ENCODE results near the gene DDX39B. TPM values are rescaled to one million over a fixed set of nuclear protein-coding genes. Genes with fewer than 3 reads are reported as not detected.
A peak's percentile ranks its signal among the peaks of the same experiment; 100 is the strongest.

The DDX39B gene
- total RNA-seq, 1 experiment from 2014 or later = 813 TPM

DNA sequence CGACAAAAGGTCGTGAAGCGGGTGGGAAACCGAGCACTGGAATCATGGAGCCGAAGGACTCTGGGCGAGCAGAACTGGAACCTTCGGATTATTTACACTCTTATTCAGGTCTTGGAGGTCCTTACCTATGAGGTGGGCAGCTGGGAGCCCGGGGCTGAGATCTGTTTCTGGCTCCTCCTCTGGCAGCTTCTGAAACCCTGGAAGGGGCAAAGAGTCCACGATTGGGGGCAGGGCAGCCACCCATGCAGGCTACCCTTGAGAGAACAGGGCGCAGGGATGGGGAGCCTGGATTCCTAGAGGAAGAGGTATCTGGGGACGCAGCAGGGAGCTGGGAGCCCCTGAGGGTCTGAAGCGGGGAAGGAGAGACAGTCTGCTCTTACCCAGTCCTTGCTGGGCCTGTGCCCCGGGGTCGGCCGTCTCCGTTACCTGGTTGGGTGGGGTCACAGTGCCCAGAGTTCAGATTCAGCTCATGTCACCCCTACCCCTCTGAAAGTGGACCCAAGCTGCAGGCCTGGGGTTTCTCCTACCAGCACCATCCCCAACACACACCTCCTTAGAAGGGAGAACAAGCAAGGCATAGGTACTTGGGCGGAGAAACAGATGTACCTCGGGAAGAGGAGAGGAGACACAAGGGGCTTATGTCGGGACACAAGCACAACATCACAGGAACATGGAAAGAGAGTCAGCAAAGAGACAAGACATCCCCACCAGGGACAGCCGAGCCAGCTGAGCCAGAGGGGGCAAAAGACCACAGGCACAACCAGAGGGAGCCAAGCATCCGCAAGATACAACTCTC is 39.8 kb upstream of the DDX39B start:
- Mint-ChIP-seq H3K27ac (peak overlapping the region; percentile 9 to 93 (median 23); a peak in 5 of 7 replicates), H3K4me3 (peak overlapping the region; percentile 84 to 94), H3K4me1 (peaks cover 34 to 36% of the 10 kb centered on the region in 2 experiments), H3K27me3 (ENCODE audit: low read depth) (peaks cover 32% of the 10 kb centered on the region), H3K9me3 (no peaks in the 10 kb centered on the region; a peak in 1 of 5 replicates), H3K36me3 (ENCODE audit: insufficient read depth in 1 of 3, low read depth in 3 of 3) (no peaks in the 10 kb centered on the region)
- H2BK120ac ChIP-seq (ENCODE audit: low read depth, low read length, poor library complexity, severe bottlenecking) = no peak overlapping the region
- no peak overlapping the region for H2BK12ac ChIP-seq (ENCODE audit: insufficient read length, low read depth, low read length)
- peak overlapping the region; percentile 67 for H3K4me2 ChIP-seq (ENCODE audit: insufficient read depth, insufficient read length, low read length)
- TF ChIP-seq, protein P1, sequence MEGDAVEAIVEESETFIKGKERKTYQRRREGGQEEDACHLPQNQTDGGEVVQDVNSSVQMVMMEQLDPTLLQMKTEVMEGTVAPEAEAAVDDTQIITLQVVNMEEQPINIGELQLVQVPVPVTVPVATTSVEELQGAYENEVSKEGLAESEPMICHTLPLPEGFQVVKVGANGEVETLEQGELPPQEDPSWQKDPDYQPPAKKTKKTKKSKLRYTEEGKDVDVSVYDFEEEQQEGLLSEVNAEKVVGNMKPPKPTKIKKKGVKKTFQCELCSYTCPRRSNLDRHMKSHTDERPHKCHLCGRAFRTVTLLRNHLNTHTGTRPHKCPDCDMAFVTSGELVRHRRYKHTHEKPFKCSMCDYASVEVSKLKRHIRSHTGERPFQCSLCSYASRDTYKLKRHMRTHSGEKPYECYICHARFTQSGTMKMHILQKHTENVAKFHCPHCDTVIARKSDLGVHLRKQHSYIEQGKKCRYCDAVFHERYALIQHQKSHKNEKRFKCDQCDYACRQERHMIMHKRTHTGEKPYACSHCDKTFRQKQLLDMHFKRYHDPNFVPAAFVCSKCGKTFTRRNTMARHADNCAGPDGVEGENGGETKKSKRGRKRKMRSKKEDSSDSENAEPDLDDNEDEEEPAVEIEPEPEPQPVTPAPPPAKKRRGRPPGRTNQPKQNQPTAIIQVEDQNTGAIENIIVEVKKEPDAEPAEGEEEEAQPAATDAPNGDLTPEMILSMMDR (conservative IDR thresholded peaks at IDR 0.05) = no peak
- H3K18ac ChIP-seq (ENCODE audit: insufficient read length, low read depth, low read length) = peak overlapping the region; percentile 77
- H3K27me3 ChIP-seq (ENCODE audit: insufficient read depth, low read length) = no peaks in the 10 kb centered on the region
- no peaks in the 10 kb centered on the region for H3K9me3 ChIP-seq (ENCODE audit: control insufficient read depth, low read depth, low read length)
- no peaks in the 10 kb centered on the region for H3K79me1 ChIP-seq (ENCODE audit: insufficient read depth, low read depth, low read length, poor library complexity, severe bottlenecking)
- WGBS (ENCODE audit: extremely low coverage, insufficient read length, low lambda C conversion rate) = no CpG with 5 or more reads among the region's 21 CpGs
- peaks cover 9% of the 10 kb centered on the region for H3K23me2 ChIP-seq (ENCODE audit: insufficient read length, low read depth, low read length, poor library complexity, severe bottlenecking)
- no peak overlapping the region for H3T11ph ChIP-seq (ENCODE audit: low read length)
- no peak overlapping the region for H2BK5ac ChIP-seq (ENCODE audit: insufficient read length, low read length)
- H2AK5ac ChIP-seq (ENCODE audit: insufficient read length, low read length) = no peak overlapping the region
- no peak overlapping the region for H4K91ac ChIP-seq (ENCODE audit: insufficient read length, low read depth, low read length)
- H3K14ac ChIP-seq (ENCODE audit: insufficient read depth, low read length) = peak overlapping the region; percentile 85
- no peak overlapping the region for H3K4ac ChIP-seq (ENCODE audit: low read depth, low read length)
- no peak overlapping the region for H2BK20ac ChIP-seq (ENCODE audit: low read depth, low read length, poor library complexity, severe bottlenecking)
- no peak overlapping the region for H2AFZ ChIP-seq (ENCODE audit: low read length)
- H3K79me2 ChIP-seq (ENCODE audit: insufficient read depth, low read length) = no peaks in the 10 kb centered on the region
- no peak overlapping the region for H3K23ac ChIP-seq (ENCODE audit: insufficient read length, low read depth, low read length)
- H4K20me1 ChIP-seq (ENCODE audit: control insufficient read depth, insufficient read depth, insufficient read length) = no peaks in the 10 kb centered on the region
- no peak for DNase-seq
- H4K5ac ChIP-seq (ENCODE audit: insufficient read length, low read depth, low read length) = no peak overlapping the region
- peak overlapping the region; percentile 29 for H3K9ac ChIP-seq (ENCODE audit: extremely low read depth, insufficient read length, low read length)
- H2BK15ac ChIP-seq (ENCODE audit: low read depth, low read length) = no peak overlapping the region
- no peak overlapping the region for H3K56ac ChIP-seq (ENCODE audit: insufficient read length, low read depth, low read length)
- H4K8ac ChIP-seq (replicated peaks; ENCODE audit: insufficient read length, low read depth, low read length) = no peak overlapping the region
- H3K27ac ChIP-seq (ENCODE audit: insufficient read length, low read depth, low read length) = no peak overlapping the region
- H3K4me1 ChIP-seq (ENCODE audit: insufficient read depth, low read length) = peaks cover 2% of the 10 kb centered on the region; the same call in 1 of the 2 replicates
